B cell (primary cell): ENCODE results near the gene KLF1. TPM values are rescaled to one million over a fixed set of nuclear protein-coding genes. Genes with fewer than 3 reads are reported as not detected.
"Not testable (repeated sequence)": the region's sequence is repeated elsewhere in the genome, so short reads cannot be mapped to it uniquely, and the experiment has no call there.

ENCODE experiments used
- ATAC-seq: fragments of 200-7000 bp; cut with Tn5 transposase; one replicate; pipeline ENCODE4 v1.10.0; 2021; ENCODE audit warnings: low read depth, mild to moderate bottlenecking, moderate number of reproducible peaks, moderate library complexity
- CTCF ChIA-PET: fragments of 350-600 bp; sonication (Branson Sonifier 250); formaldehyde crosslinking; loops from one replicate; lab custom pipeline; 2021; ENCODE audit warnings: antibody characterized with exemption, inconsistent platforms; lab: Charles Lee
- POLR2A ChIA-PET: fragments of 350-600 bp; sonication (Branson Sonifier 250); formaldehyde crosslinking; loops from one replicate; lab custom pipeline; 2021; ENCODE audit warnings: antibody characterized with exemption; lab: Charles Lee
- DNase-seq: peaks from one replicate; pipeline ENCODE4 v3.0.0; 2013
- H2AFZ ChIP-seq: 2 replicates; pipeline ENCODE4 v1.6.1; 2012; ENCODE audit warnings: mild to moderate bottlenecking, low read depth, low read length; ENCODE audit not compliant: insufficient read depth, poor library complexity, severe bottlenecking
- H3K27ac ChIP-seq, 2 donors: 1 replicate in 1 of 2; 2 replicates in 1 of 2; pipeline ENCODE4 v1.5.1; 2012 to 2013; ENCODE audit warnings: low read length in 2 of 2, mild to moderate bottlenecking in 2 of 2, moderate library complexity in 1 of 2
- H3K27me3 ChIP-seq, 4 experiments: fragments of 200-600 bp in 1 of 4; sonication (generic) in 1 of 4; replicated peaks in 1 of 4; 1 replicate in 2 of 4; 2 replicates in 2 of 4; pipeline versions ENCODE4 v1.6.1 to v1.7.0; 2013 to 2016; ENCODE audit warnings: low read length in 3 of 4, mild to moderate bottlenecking in 2 of 4, mixed read lengths in 1 of 4, moderate library complexity in 1 of 4; ENCODE audit not compliant: insufficient read depth in 4 of 4, control insufficient read depth in 3 of 4; ENCODE audit errors: control extremely low read depth in 1 of 4
- H3K36me3 ChIP-seq, 2 experiments: replicated peaks in 1 of 2; 1 replicate in 1 of 2; 2 replicates in 1 of 2; pipeline versions ENCODE4 v1.6.1 to v1.7.1; 2013; ENCODE audit warnings: low read length in 1 of 2; ENCODE audit not compliant: insufficient read depth in 2 of 2, control insufficient read depth in 1 of 2; ENCODE audit errors: control extremely low read depth in 1 of 2, extremely low read depth in 1 of 2
- H3K4me1 ChIP-seq, 2 donors: fragments of 200-600 bp in 1 of 2; sonication (generic) in 1 of 2; 1 replicate in 1 of 2; 2 replicates in 1 of 2; pipeline versions ENCODE4 v1.5.1 to v1.6.1; 2013 to 2017; ENCODE audit warnings: low read length in 2 of 2; ENCODE audit not compliant: control insufficient read depth in 2 of 2, insufficient read depth in 2 of 2
- H3K4me2 ChIP-seq: replicated peaks from 2 replicates; pipeline ENCODE3; 2012; ENCODE audit warnings: mild to moderate bottlenecking, low read depth, low read length; ENCODE audit not compliant: poor library complexity, severe bottlenecking
- H3K4me3 ChIP-seq, 5 experiments: fragments of 200-600 bp in 1 of 5; sonication (generic) in 1 of 5; 1 replicate in 3 of 5; 2 replicates in 2 of 5; pipeline versions ENCODE4 v1.5.1 to v1.7.0; 2011 to 2016; ENCODE audit warnings: low read length in 4 of 5, mild to moderate bottlenecking in 4 of 5, low read depth in 2 of 5, control low read depth in 1 of 5, moderate library complexity in 1 of 5; ENCODE audit not compliant: insufficient read depth in 1 of 5; ENCODE audit errors: control extremely low read depth in 1 of 5, extremely low read depth in 1 of 5
- H3K79me2 ChIP-seq: fragments of 200-600 bp; sonication (generic); one replicate; pipeline ENCODE4 v1.6.0; 2016; ENCODE audit warnings: low read length; ENCODE audit not compliant: control insufficient read depth, insufficient read depth
- H3K9ac ChIP-seq: fragments of 200-600 bp; sonication (generic); 2 replicates; pipeline ENCODE4 v1.6.1; 2017; ENCODE audit warnings: mild to moderate bottlenecking, low read length, moderate library complexity
- H3K9me3 ChIP-seq, 3 donors: one replicate each; pipeline versions ENCODE4 v1.6.1 to v1.7.1; 2013; ENCODE audit warnings: low read length in 2 of 3; ENCODE audit not compliant: control insufficient read depth in 2 of 3, insufficient read depth in 1 of 3; ENCODE audit errors: control extremely low read depth in 1 of 3
- H4K20me1 ChIP-seq: 2 replicates; pipeline ENCODE4 v1.6.0; 2012; ENCODE audit warnings: mild to moderate bottlenecking, low read length; ENCODE audit not compliant: insufficient read depth, control insufficient read depth, poor library complexity, severe bottlenecking
- H3K27ac Mint-ChIP-seq: one replicate; pipeline ENCODE4 v1.8.0; 2021; ENCODE audit warnings: mixed read lengths
- H3K27me3 Mint-ChIP-seq: one replicate; pipeline ENCODE4 v1.8.0; 2021; ENCODE audit warnings: mixed read lengths
- H3K4me1 Mint-ChIP-seq: one replicate; pipeline ENCODE4 v1.8.0; 2021; ENCODE audit warnings: mixed read lengths
- H3K4me3 Mint-ChIP-seq: one replicate; pipeline ENCODE4 v1.8.0; 2021; ENCODE audit warnings: mixed read lengths
- H3K9me3 Mint-ChIP-seq: one replicate; pipeline ENCODE4 v1.8.0; 2022; ENCODE audit warnings: mixed read lengths; ENCODE audit not compliant: insufficient read depth
- CTCF ChIP-seq: fragments of 200-600 bp; IDR thresholded peaks from one replicate; pipeline ENCODE4 v1.8.0; 2022; ENCODE audit warnings: antibody characterized with exemption, mild to moderate bottlenecking
- EZH2 ChIP-seq: IDR thresholded peaks from 2 replicates; pipeline ENCODE4 v1.6.1; 2012; ENCODE audit warnings: borderline replicate concordance, low read depth, mild to moderate bottlenecking, moderate library complexity, low read length; ENCODE audit not compliant: insufficient read depth, poor library complexity, severe bottlenecking
- WGBS: methylation state at CpG from one replicate; pipeline ENCODE4 v1.1.5; 2013; ENCODE audit warnings: missing lambda C conversion rate; ENCODE audit not compliant: insufficient coverage; 5-methylcytosine and 5-hydroxymethylcytosine counted together
- intact Hi-C: fragments of 100-400 bp; cut with micrococcal nuclease; formaldehyde crosslinking; loops from one replicate; pipeline ENCODE4 v1.10.0; 2022
- polyA plus RNA-seq: library from polyadenylated mRNA; depleted of rRNA; stranded (reverse); fragments of >200 nt; gene quantifications from 2 replicates; pipeline ENCODE4 v1.2.3, GENCODE V29; 2012
- total RNA-seq, 2 donors: library from RNA; stranded (reverse); fragments of 120-200 nt in 1 of 2; gene quantifications; 1 replicate in 1 of 2; 2 replicates in 1 of 2; pipeline versions ENCODE4 v1.2.3 to v1.2.4, GENCODE V29; 2013 to 2022

KLF1 gene
- total and polyA plus RNA-seq, 2 donors (not counting 1 experiment from before 2014, with no cell fraction given) = not detected

DNA sequence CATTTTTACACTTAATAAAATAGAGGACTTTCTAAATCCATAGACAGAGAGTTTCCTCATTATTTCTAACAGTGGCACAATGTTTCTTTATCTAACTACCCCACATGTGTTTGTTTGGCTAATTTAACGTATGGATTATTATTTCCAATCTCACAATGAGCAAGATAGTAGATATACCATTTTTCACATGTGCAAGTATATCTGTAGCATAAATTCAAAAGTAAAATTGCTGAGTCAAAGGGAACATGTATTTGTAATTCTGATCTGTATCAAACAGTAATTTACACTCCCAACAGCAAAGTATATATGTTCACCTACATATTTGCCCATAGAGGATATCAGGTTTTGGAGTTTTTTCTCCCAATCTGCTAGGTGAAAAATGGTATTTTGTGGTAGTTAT is 30.3 kb downstream of the KLF1 start:
- H3K9me3 ChIP-seq = peaks cover 0 to 27% (median 5%) of the 10 kb centered on the region in 3 donors
- no peaks in the 10 kb centered on the region for H4K20me1 ChIP-seq
- POLR2A ChIA-PET = interaction anchor here (0.7 kb wide), 1 partner anchor 49 kb away, joined by 3 read pairs; no protein-coding TSS in a partner anchor
- Mint-ChIP-seq H3K27ac (no peak overlapping the region), H3K4me1 (no peaks in the 10 kb centered on the region), H3K27me3 (peaks cover 7% of the 10 kb centered on the region), H3K4me3 (no peak overlapping the region), H3K9me3 (peaks cover 3% of the 10 kb centered on the region)
- CTCF ChIA-PET = no interaction called here
- intact Hi-C loops = no loop called here
- DNase-seq (no peak), ATAC-seq (no peak)
- TF ChIP-seq EZH2 = no peak
- no peaks in the 10 kb centered on the region for H3K27me3 ChIP-seq
- H3K4me2 ChIP-seq = no peak overlapping the region
- H3K27ac ChIP-seq = no peak overlapping the region
- H3K4me3 ChIP-seq = no peak overlapping the region
- H3K79me2 ChIP-seq = no peaks in the 10 kb centered on the region
- WGBS = no CpG with 5 or more reads among the region's 1 CpG
- no peaks in the 10 kb centered on the region for H3K36me3 ChIP-seq
- no peak overlapping the region for H2AFZ ChIP-seq
- H3K4me1 ChIP-seq = no peaks in the 10 kb centered on the region
- H3K9ac ChIP-seq = no peak overlapping the region

- DNase-seq (peak; percentile 87), ATAC-seq (peak; percentile 99)
- 11% methylated on average over 69 of the region's 69 CpGs for WGBS
- Histone ChIP-seq H3K27ac (no peak overlapping the region), H3K4me2 (peak overlapping the region; percentile 75), H3K27me3 (peaks cover 0 to 46% (median 12%) of the 10 kb centered on the region in 4 experiments), H3K79me2 (no peaks in the 10 kb centered on the region), H4K20me1 (no peaks in the 10 kb centered on the region), H3K4me1 (peaks cover 10% of the 10 kb centered on the region in 2 donors), H3K9me3 (no peaks in the 10 kb centered on the region), H2AFZ (peak overlapping the region; percentile 71), H3K4me3 (peak overlapping the region in 4 of 5 experiments; percentile 18 to 35 (median 22)), H3K9ac (peak overlapping the region; percentile 46), H3K36me3 (no peaks in the 10 kb centered on the region)
- Mint-ChIP-seq H3K4me3 (peak overlapping the region; percentile 55), H3K27me3 (peaks cover 30% of the 10 kb centered on the region), H3K4me1 (peaks cover 6% of the 10 kb centered on the region), H3K27ac (no peak overlapping the region), H3K9me3 (no peaks in the 10 kb centered on the region)
- ChIA-PET CTCF (interaction anchor here (0.5 to 9.9 kb wide), 49 partner anchors 8 to 371 kb away, joined by 3 to 353 read pairs (median 5); partner anchors contain the start of genes BEST2, DNASE2, FARSA and GCDH), POLR2A (interaction anchor here (0.6 to 1.1 kb wide), 4 partner anchors 24 to 85 kb away, joined by 3 to 8 read pairs (median 3); partner anchors contain the start of gene DNASE2)
- intact Hi-C loops = loop anchor here (1.0 to 2.0 kb wide), 5 partner anchors 51 to 283 kb away; no protein-coding TSS in a partner anchor
- TF ChIP-seq CTCF (peak; percentile 100), EZH2 (no peak)
These were observed 39.6 kb downstream of the KLF1 start for GRCh38 chr19:12847159-12848139.

DNA sequence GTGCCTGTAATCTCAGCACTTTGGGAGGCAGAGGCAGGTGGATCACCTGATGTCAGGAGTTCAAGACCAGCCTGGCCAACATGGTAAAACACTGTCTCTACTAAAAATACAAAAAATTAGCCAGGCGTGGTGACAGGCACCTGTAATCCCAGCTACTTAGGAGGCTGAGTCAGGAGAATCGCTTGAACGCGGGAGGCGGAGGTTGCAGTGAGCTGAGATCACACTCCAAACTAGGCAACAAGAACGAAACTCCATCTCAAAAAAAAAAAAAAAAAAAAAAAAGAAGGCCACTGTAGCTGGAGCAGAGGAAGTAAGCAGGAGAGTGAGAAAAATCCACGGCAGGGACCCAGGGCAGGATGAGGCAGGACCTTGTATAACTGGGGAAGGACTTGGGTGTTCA is 40.4 kb downstream of the KLF1 start:
- H3K4me3 ChIP-seq, H4K20me1 ChIP-seq, H3K9ac ChIP-seq, H3K4me3 Mint-ChIP-seq, DNase-seq, H3K9me3 ChIP-seq, H2AFZ ChIP-seq, H3K27ac Mint-ChIP-seq, H3K36me3 ChIP-seq, ATAC-seq, H3K9me3 Mint-ChIP-seq, H3K27ac ChIP-seq, H3K4me2 ChIP-seq, H3K4me1 Mint-ChIP-seq, H3K79me2 ChIP-seq: not testable (repeated sequence)
- CTCF ChIA-PET = interaction anchor here (0.7 to 9.9 kb wide), 33 partner anchors 9 to 283 kb away, joined by 3 to 353 read pairs (median 5); partner anchors contain the start of genes BEST2, DNASE2, FARSA and HOOK2
- POLR2A ChIA-PET = interaction anchor here (0.6 to 1.1 kb wide), 4 partner anchors 27 to 84 kb away, joined by 3 to 8 read pairs (median 4); no protein-coding TSS in a partner anchor
- WGBS = 49% methylated on average over 2 of the region's 7 CpGs
- peaks cover 10 to 13% of the 10 kb centered on the region in 2 donors for H3K4me1 ChIP-seq
- H3K27me3 ChIP-seq = peaks cover 0 to 53% (median 17%) of the 10 kb centered on the region in 4 experiments
- H3K27me3 Mint-ChIP-seq = peaks cover 36% of the 10 kb centered on the region
- intact Hi-C loops = loop anchor here (1.0 to 2.0 kb wide), 5 partner anchors 50 to 282 kb away; no protein-coding TSS in a partner anchor
